ENCODE results near the gene APBA2.

The APBA2 gene

DNA sequence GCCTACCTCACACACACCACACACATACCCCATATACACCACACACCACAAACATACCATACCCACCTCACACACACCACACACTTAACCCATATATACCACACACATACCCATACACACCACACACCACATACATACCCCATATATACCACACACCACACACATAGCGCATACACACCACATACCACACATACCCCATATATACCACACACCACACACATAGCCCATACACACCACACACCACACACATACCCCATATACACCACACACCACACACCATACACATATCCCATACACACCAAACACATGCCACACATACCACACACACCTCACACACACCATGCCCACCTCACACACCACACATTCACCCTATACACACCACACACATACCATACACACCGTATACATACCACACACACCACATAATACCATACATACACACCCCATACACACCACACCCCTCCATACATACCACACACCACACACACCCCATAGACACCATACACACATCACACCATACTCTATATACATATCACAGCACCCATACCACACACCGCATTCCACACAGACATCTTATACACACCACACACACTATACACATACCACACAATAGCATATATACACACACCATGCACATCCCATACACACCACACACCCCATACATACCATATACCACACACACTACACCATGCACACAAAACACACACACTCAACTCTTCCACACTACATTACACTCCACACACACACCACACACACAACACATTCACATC is 29.5 kb downstream of the APBA2 start:
- TF ChIP-seq, protein P1, sequence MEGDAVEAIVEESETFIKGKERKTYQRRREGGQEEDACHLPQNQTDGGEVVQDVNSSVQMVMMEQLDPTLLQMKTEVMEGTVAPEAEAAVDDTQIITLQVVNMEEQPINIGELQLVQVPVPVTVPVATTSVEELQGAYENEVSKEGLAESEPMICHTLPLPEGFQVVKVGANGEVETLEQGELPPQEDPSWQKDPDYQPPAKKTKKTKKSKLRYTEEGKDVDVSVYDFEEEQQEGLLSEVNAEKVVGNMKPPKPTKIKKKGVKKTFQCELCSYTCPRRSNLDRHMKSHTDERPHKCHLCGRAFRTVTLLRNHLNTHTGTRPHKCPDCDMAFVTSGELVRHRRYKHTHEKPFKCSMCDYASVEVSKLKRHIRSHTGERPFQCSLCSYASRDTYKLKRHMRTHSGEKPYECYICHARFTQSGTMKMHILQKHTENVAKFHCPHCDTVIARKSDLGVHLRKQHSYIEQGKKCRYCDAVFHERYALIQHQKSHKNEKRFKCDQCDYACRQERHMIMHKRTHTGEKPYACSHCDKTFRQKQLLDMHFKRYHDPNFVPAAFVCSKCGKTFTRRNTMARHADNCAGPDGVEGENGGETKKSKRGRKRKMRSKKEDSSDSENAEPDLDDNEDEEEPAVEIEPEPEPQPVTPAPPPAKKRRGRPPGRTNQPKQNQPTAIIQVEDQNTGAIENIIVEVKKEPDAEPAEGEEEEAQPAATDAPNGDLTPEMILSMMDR (IDR thresholded peaks at IDR 0.05; ENCODE audit: poor library complexity, severe bottlenecking), result no peak
- ATAC-seq (ENCODE audit: low read depth), result no peak
- no peaks in the 10 kb centered on the region for H3K9me3 ChIP-seq (ENCODE audit: severe bottlenecking)
- H3K4me1 ChIP-seq (ENCODE audit: insufficient read depth, poor library complexity, severe bottlenecking), result no peaks in the 10 kb centered on the region
- no peak overlapping the region for H3K27ac ChIP-seq (ENCODE audit: poor library complexity, severe bottlenecking)
- peak; percentile 11 for DNase-seq (ENCODE audit: low spot score)
- no peaks in the 10 kb centered on the region for H3K36me3 ChIP-seq (ENCODE audit: low read depth)
- no peak overlapping the region for H3K4me3 ChIP-seq (ENCODE audit: severe bottlenecking)
- no peaks in the 10 kb centered on the region for H3K27me3 ChIP-seq (ENCODE audit: insufficient read depth, poor library complexity, severe bottlenecking)

DNA sequence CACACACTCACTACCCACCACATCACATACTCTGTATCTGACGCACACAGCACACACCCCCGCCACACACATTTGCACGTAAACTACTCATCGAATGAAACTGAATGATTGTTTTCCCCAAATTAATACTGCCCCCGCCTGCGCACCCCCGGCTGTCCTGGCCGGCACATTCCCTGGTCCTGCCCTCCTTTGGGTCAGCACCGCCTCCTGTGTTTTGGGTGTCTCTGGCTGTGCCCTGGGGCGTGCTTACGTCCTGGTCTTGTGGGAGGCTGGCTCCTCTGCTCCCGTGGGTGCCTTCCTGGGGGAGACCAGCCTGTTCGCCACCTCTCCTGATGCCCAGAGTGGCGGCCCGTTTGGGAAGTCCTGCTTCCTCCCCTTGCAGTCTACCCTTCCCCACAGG is 30.2 kb downstream of the APBA2 start:
- Histone ChIP-seq H3K27me3 (ENCODE audit: insufficient read depth, poor library complexity, severe bottlenecking) (no peaks in the 10 kb centered on the region), H3K4me3 (ENCODE audit: severe bottlenecking) (no peak overlapping the region), H3K36me3 (ENCODE audit: low read depth) (no peaks in the 10 kb centered on the region), H3K27ac (ENCODE audit: poor library complexity, severe bottlenecking) (no peak overlapping the region), H3K4me1 (ENCODE audit: insufficient read depth, poor library complexity, severe bottlenecking) (no peaks in the 10 kb centered on the region), H3K9me3 (ENCODE audit: severe bottlenecking) (no peaks in the 10 kb centered on the region)
- TF ChIP-seq, protein P1 (IDR thresholded peaks at IDR 0.05; ENCODE audit: poor library complexity, severe bottlenecking), result no peak
- no peak for ATAC-seq (ENCODE audit: low read depth)
- DNase-seq (ENCODE audit: low spot score), result peak; percentile 55

DNA sequence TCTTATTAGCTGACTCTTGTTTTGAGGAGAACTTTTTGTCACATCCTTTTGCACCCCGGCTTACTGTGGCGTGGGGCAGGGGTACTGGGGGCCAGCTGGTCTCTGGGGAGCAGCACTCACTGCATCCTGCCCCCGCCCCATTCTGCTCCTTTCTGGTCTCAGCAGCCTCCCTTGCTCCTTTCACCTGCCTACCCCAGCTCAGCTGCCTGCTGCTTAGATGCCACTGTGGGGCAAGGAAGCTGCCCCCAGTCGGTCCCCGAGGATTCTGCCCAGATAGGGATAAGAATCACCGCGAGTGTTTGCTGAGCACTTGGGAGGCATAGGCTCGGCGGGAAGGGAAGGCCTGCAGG is 32.0 kb downstream of the APBA2 start:
- H3K27me3 ChIP-seq (ENCODE audit: insufficient read depth, poor library complexity, severe bottlenecking), result no peaks in the 10 kb centered on the region
- H3K36me3 ChIP-seq (ENCODE audit: low read depth), result no peaks in the 10 kb centered on the region
- H3K27ac ChIP-seq (ENCODE audit: poor library complexity, severe bottlenecking), result no peak overlapping the region
- ATAC-seq (ENCODE audit: low read depth) (no peak), DNase-seq (ENCODE audit: low spot score) (peak; percentile 52)
- TF ChIP-seq, protein P1 (IDR thresholded peaks at IDR 0.05; ENCODE audit: poor library complexity, severe bottlenecking), result no peak
- no peak overlapping the region for H3K4me3 ChIP-seq (ENCODE audit: severe bottlenecking)
- H3K9me3 ChIP-seq (ENCODE audit: severe bottlenecking), result no peaks in the 10 kb centered on the region
- no peaks in the 10 kb centered on the region for H3K4me1 ChIP-seq (ENCODE audit: insufficient read depth, poor library complexity, severe bottlenecking)

DNA sequence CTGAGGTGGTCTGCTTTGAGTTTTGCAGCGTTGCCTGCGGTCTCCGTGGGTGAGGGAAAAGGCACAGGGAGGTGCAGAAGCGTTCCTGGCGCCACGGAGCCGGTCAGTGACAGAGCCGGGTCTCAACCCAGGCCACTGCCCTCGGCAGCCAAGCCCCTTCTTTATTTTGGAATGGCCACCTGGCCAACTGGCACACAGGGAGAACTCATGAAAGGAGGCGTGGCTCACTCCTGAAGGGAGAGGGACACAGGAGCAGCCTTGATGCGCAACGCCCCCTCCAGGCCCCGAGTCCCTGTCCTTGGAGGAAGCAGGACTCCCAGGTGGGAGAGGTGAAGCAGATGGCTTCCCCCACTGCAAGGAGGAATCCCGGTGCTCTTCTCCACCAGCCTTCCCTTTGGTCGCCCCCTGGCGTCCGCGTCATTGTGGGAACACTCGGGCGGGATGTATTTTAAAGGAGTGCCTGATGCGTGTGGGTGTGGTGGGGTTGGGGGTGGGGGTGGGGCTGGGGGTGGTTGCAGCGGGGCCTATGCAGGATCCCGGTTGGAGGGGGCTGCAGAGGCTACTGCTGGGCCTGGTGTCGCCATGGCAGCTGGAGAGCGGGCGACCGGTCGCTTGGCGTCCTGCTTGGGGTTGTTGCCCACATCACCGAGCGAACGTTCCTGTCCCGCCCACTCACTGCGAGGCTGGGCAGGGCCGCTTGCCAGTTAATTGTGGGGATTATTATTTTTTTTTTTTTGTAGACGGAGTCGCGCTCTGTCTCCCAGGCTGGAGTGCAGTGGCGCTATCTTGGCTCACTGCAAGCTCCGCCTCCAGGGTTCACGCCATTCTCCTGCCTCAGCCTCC is 32.6 kb downstream of the APBA2 start:
- no peak overlapping the region for H3K27ac ChIP-seq (ENCODE audit: poor library complexity, severe bottlenecking)
- no peaks in the 10 kb centered on the region for H3K4me1 ChIP-seq (ENCODE audit: insufficient read depth, poor library complexity, severe bottlenecking)
- TF ChIP-seq, protein P1 (IDR thresholded peaks at IDR 0.05; ENCODE audit: poor library complexity, severe bottlenecking), result peak; percentile 29
- peak; percentile 68 for DNase-seq (ENCODE audit: low spot score)
- H3K9me3 ChIP-seq (ENCODE audit: severe bottlenecking), result no peaks in the 10 kb centered on the region
- H3K4me3 ChIP-seq (ENCODE audit: severe bottlenecking), result no peak overlapping the region
- no peaks in the 10 kb centered on the region for H3K36me3 ChIP-seq (ENCODE audit: low read depth)
- no peak for ATAC-seq (ENCODE audit: low read depth)
- H3K27me3 ChIP-seq (ENCODE audit: insufficient read depth, poor library complexity, severe bottlenecking), result no peaks in the 10 kb centered on the region
